Measurements from ENCODE around the gene B4GALT5.
A peak's percentile ranks its signal among the peaks of the same experiment; 100 is the strongest.
"Not testable (repeated sequence)": the region's sequence is repeated elsewhere in the genome, so short reads cannot be mapped to it uniquely, and the experiment has no call there.

The B4GALT5 gene

DNA sequence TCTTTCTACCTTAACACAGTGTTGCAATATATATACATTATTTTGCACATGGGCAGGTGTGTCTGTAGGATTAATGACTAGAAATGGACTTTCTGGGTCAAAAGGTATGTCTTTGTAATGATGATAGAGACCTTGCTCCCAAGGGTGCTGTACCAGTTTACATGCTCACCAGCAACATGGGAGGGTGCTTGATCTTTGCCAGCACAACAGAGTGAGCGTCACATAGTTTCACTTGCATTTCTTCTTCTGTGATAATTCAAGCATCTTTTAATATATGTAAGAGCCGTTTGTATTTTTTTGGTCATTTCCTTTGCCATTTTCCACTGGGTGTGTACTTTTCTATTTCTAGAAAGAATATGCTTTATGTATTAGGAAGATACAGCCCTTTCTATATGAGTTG, 23.6 kb upstream of the B4GALT5 start:
- no peak for DNase-seq

DNA sequence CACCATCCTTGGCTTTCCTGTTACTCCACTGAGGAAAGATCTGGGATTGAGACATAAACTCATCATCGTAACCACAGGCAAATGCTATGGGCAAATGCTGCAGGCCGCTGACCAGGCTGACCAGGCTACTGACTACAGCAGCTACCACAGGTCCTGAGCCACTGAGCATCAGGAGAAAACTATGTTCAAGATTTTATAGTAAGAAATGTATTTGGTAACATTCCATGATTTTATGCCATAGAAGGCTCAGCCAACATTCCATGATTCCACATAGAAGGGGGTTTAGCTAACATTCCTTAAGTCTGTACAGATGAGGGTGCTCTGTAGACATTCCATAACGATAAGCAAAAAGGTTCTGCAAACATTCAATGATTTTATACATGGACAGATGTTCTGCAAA, 16.1 kb upstream of the B4GALT5 start:
- no peak for DNase-seq

DNA sequence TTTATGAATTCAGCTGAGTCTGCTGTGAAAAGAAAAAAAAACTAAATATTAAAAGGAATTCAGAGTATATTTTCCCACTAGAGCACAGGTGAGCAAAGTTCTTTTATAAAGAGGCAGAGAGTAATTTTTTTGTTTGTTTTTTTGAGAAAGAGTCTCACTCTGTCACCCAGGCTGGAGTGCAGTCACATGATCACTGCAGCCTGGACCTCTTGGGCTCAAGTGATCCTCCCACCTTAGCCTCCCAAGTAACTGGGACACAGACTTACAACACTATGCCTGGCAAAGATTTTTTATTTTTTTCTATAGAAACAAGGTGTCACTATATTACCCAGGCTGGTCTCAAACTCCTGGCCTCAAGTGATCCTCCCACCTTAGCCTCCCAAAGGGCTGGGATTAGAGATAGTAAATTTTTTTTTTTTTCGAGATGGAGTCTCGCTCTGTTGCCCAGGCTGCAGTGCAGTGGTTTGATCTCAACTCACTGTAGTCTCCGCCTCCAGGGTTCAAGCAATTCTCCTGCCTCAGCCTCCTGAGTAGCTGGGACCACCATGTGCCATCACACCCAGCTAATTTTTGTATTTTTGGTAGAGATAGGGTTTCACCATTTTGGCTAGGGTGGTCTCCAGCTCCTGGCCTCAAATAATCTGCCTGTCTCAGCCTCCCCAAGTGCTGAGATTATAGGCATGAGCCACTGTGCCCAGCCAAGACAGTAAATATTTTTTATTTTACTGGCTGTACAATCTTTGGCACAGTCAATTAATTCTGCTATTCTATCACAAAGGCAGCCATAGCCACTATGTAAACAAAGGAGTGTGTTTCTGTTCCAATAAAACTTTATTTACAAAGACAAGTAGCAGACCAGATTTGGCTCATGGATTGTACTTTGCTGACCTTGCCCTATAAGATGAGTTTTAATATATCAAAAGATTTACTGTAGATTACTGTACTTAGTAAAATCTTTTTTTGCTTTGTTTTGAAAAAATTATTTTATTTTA, 14.5 kb upstream of the B4GALT5 start:
- DNase-seq, result no peak

DNA sequence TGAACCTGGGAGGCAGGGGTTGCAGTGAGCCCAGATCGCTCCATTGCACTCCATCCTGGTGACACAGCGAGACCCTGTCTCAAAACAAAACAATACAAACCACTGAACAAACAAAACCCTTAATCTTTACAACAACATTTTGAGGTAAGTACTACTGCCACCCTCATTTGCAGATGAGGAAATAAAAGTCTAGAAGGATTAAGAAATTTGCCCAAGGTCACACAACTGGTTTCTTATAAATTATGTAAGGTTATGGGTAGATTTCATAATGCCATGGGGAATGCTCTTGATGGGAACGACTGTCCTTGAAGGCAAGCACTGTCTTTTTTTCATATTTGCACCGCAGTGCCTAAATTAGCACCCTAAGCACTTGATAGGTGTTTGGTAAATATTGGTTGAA, 13.8 kb upstream of the B4GALT5 start:
- DNase-seq, result no peak

DNA sequence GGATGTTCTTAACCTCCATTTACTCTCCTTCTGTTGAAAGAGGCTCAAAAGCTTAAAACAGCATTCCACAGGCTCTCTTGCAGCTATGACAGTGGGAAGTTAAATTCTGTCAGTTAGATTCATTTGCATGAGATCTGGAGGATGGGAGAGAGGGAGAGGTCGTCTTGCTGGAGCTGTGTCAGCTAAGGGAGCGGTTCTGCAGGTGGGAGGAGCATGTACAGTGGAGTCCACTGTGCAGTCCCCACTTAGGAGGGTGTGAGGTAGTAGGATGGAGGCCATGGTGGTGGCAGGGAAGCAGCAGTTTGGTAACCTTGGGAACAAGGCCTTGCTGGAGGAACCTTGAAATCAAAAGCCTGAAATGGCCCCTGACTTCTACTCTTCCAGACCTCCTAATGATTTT, 12.0 kb upstream of the B4GALT5 start:
- no peak for DNase-seq

DNA sequence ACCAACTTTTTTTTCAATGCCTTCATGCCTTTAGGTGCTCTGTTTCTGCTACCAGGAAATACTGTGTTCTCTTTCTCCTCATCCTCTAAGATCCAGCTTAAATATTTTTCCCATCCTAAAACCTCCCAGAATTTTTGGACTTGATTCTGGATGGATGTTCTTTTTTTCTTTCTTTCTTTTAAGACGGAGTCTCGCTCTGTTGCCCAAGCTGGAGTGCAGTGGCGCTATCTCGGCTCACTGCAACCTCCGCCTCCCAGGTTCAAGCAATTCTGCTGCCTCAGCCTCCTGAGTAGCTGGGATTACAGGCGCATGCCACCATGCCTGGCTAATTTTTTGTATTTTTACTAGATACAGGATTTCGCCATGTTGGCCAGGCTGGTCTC, 11.5 kb upstream of the B4GALT5 start:
- not testable (repeated sequence) for DNase-seq

DNA sequence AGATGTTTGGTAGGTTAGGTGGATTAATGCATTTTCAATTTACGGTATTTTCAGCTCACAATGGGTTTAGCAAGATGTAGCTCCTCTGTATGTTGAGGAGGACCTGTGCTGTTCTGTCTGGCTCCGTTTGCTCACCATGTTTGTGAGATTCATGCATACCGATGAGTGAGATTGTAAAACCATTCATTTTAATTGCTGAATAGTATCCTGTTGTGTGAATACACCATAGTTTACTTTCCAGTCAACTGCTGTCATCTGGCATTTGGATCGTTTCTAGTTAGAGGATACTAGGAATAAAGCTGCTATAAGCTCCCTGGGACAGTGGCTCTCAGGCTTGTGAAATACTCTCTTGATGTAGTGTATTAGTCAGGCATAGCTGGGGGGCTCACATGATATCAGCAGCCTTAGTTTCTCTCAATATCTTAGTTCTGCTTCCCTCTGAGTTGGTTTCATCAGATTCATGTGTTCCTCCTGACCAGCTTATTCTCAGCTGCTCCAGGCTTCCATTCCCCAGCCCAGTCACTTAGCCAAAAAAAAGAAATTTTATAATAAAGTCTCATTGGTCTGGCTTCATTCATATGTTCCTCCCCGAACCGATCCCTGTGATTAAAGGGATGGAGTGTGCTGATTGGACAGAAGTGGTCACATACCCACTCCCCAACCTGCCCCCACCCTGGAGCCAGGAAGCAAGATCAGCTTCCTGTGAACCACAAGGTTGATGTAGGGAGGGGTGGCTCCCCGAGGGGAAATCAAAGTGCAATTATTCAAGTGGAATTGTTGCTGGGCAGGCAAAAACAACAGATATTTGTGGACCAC, 10.9 kb upstream of the B4GALT5 start:
- no peak for DNase-seq

DNA sequence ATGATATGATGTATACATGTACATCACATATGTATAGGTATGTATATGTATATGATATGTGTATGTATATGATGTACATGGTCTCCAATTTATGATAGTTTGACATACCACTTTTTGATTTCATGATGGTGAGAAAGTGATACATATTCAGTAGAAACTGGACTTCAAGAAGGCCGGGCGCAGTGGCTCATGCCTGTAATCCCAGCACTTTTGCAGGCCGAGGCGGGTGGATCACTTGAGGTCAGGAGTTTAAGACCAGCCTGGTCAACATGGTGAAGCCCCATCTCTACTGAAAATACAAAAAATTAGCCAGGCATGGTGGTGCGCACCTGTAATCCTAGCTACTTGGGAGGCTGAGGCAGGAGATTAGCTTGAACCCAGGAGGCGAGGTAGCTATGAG, 10.1 kb upstream of the B4GALT5 start:
- DNase-seq, result not testable (repeated sequence)

DNA sequence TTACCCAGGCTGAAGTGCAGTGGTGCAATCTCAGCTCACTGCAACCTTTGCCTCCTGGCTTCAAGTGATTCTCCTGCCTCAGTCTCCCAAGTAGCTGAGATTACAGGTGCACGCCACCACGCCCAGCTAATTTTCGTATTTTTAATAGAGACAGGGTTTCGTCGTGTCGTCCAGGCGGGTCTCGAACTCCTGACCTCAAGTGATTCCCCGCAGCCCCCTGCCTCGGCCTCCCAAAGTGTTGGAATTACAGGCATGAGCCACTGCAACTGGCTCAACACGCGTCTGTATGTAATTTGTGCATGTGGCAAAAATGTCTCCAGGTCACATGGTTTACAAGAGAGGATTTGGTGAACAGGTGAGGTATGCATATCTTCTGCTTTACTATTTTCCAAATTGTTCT, 7.6 kb upstream of the B4GALT5 start:
- DNase-seq, result not testable (repeated sequence)

DNA sequence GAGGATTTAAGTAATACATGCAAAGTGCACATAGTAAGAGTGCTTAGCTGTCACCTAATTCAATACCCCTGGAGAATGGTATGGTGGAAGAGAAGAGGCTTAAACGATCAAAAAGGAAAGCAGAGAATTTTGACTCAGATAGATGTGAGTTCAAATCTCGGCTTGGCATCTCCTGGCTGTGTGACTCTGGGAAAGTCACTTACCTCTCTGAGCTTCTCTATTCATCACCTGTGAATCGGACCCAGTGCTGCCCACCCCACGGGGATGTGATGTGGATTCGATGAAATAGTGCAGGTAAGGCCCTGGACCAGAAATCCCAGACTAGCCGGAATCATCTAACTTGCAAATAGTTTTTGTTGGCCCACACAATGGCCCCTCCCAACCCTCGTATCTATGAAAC, 1.8 kb upstream of the B4GALT5 start:
- no peak for DNase-seq

DNA sequence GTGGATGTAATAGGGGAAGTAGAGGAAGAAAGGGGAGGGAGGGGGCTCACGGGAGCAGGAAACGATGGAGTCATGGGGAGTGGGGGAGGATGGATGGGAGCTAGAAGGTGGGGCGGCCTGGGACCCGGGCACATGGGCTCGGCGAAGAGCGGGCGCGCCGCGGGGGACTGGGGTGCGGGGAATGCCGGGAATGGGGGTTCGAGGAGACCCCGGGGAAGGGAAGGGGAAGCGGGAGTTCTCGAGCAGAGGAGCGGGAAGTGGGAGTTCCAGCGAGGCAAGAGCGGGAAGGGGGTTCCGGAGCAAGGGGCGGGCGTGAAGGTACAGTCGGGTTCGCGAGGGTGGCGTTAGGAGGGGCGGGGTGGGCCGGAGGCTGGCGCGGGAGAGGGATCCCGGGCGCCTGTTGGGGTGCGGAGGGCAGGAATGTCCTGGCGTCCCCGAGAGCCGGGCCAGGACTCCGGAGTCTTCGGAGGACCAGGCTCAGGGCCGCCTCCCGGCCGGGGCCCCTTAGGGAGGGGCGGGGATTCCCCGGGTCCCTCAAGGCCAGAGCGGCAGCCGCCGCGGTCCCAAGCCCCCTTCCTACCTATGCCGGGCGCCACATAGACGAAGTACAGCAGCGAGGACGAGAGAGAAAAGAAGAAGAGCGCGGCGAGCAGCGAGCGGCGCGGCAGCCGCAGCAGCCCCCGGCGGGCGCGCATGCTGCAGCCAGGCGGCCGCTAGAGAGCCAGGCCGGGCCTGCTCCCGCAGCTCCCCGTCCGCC, 504 bp downstream of the B4GALT5 start:
- peak in 37 of 58 donors; percentile 13 to 69 (median 44) for DNase-seq

DNA sequence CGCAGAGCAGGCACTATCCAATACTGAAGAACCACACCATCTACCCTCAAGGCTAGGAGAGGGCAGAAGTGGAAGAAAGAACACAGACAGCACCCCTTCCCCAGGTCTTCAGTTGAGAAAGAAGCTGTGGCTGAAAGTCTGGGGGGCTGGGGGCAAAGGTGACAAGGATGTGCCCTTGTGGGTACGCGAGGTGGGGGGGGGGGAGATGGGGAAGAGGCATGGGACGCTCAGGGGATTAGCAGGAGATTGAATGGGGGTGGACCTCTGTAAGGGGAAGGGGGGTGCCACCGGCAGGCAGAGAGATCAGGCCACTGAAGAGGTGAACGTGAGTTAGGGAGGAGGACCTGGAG, 1.1 kb downstream of the B4GALT5 start:
- DNase-seq, result no peak

DNA sequence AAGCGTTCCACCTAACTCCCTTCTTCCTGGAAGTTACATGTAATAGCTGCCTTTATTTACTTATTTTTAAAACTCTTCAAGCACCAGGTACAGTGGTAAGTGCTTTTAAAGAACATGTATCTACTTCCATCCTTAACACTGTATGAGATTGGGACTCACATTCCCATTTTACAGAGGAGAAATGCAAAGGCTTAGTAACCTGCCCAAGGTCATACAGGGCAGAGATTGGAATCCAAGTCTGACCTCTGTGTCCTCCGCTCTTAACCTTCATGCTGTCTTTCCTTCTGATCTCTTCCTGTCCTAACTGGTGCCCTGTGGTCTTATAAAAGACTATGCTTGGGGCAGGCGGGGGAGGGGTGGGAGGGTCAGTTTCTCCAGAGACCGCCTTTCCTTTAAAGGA, 1.6 kb downstream of the B4GALT5 start:
- DNase-seq, result no peak

DNA sequence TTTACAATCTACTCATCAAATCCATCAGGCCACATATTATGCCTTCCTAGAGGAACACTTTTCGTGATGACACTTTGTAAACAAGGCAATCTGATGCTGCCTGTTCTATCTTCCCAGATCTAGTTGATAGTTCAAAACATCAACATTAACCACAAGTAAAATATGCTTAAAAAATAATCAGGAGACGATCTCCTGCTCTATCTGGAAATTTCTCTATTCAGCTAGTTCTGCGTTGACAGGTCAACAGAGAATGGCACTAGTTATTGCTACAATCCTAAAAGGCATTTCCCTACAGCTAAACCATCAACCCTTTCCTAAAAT, 2.1 kb downstream of the B4GALT5 start:
- DNase-seq, result no peak

DNA sequence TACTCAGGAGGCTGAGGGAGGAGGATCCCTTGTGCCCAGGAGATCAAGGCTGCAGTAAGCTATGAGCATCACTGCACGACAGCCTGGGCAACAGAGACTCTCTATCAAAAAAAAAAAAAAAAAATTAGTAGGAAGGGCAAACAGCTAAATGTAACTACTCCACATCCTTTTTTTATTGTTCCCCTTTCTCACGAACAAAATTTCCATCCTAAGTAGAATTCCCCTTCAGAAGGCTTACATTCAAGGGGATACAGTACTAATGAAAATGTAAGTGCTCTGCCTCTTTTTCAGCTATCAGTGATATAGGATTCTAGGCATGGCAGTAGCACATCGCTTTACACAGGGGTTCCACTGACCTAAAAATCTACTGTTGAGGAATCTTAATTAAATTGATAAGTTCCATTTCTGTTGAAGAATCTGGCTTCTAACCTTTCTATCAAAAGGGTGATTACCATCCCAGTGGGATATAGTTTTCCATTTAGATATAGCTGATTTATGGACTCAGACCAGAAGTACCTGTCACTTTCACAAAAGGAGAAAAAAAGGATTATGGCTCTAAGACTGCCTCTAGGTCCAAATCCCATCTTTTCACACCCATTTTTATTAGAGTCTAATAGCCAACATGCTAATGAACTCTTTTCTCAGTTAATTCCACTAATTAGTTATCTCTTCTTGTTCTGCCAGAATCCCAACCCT, 2.6 kb downstream of the B4GALT5 start:
- DNase-seq, result no peak

DNA sequence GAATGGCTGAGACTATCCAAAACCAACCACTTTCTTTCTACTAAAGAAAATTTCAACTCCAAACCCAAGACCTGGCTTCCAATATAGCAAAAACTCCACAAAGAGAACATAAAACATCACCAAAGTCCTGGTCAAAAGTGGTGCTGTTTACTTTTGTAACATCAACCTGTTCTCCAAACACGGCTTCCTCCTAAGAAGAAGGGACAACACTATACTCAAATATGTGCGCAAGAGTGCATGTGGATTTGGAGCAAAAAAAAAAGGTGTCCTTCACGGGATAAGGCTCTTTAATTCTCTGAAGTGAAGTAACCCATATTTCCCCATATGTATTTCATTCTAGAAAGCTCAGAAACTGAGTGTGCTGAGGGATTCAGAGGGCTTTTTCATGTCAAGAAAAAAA, 6.6 kb downstream of the B4GALT5 start:
- DNase-seq, result no peak

DNA sequence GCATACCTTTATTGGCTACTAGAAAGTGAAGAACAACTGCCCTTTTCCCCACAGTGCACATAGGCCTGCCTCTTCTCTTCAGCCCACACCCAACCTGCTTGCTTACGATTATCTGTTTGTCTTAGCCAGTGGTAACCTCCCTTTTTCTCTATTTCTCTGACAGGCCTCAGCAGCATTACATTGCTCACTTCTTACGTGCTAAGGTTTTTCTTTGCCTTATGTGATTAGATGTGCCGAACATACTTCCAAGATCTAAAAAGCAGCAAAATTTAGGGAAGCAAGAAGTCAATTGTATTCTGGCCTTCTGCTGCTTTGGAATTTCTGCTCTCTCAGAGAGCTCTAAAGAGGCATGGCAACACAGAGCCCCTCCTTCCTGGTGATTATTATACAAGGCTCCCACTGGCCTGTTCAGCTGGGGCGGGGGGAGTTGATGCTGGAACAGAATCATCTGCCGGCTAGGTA, 7.0 kb downstream of the B4GALT5 start:
- no peak for DNase-seq

DNA sequence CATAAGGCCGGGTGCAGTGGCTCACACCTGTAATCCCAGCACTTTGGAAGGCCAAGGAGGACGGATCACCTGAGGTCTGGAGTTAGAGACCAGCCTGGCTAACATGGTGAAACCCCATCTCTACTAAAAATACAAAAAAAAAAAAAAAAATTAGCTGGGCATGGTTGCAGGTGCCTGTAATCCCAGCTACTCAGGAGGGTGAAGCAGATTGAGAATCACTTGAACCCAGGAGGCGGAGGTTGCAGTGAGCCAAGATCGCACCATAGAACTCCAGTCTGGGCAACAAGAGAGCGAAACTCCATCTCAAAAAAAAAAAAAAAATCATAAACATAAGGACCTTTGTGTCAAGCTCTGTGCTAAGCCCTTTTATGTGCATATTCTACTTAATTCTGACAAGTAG, 7.8 kb downstream of the B4GALT5 start:
- DNase-seq, result not testable (repeated sequence)

DNA sequence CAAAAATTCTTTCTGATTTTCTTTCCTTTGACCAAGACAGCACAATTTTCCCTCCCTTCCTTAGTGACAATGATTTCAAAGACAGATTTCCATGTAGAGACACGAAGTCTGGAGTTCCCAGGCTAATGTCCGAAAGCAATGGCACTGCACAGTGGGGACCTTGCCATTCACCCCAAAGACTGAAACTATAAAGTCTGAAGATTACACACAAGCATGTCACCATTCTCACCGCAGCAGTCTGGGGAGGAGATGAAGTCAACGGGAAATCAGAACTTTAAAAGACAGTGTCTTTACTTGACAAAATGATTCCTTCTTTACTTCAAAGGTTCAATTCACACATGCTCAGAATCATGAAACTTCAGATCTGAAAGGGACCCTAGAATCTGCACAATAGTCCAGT, 8.3 kb downstream of the B4GALT5 start:
- DNase-seq, result no peak

DNA sequence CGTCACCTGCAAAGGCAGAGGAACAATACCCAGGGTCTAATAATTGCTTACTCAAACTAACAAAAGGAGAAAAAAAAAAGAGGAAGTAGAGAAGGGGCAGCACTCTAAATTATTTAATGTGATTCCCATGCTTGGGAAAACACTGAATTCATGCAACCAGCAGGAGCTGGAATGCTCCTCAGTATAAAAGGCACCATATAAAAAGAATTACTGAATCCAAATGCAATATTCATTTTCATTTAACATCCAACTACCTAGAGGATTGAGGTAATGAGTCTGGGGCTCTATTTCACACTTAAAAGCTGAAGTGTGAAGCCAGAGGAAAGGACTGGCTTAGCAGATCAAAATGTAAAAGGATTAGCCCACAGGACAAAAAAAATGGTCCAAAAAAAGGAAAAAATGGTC, 8.7 kb downstream of the B4GALT5 start:
- no peak for DNase-seq

DNA sequence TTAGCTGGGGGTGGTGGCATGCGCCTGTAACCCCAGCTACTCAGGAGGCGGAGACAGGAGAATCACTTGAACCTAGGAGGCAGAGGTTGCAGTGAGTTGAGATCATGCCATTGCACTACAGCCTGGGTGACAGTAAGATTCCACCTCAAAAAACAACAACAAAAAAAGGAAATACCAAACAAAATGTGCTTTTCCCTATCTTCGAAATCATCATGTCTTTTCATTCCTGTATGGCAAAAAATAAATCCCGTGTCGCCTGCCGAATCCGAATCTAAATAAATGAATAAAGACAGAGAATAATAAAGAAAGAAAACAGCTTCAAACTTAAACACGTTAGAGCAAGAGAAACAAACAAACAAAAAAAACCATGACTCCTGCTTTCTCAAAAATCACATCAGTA, 11.8 kb downstream of the B4GALT5 start:
- DNase-seq, result no peak

Measured in anterior cingulate cortex (tissue), 58 donors.